T-helper 1 cell treated with Interleukin-12 subunit alpha and Interleukin-12 subunit beta and Interleukin-4 antibody, amounts not matched to agents 30 μg/mL and 1 μg/mL, for 36 hours (primary cell): Measurements from ENCODE around the gene RPS6KA5.
"Not testable (repeated sequence)": the region's sequence is repeated elsewhere in the genome, so short reads cannot be mapped to it uniquely, and the experiment has no call there.

Source experiments
- H3K27ac Mint-ChIP-seq: one replicate; pipeline ENCODE4 v1.8.0; 2021; ENCODE audit warnings: mild to moderate bottlenecking, mixed read lengths
- H3K27me3 Mint-ChIP-seq: one replicate; pipeline ENCODE4 v1.8.0; 2021; ENCODE audit warnings: low read depth, mixed read lengths
- H3K36me3 Mint-ChIP-seq: one replicate; pipeline ENCODE4 v1.8.0; 2021; ENCODE audit warnings: low read depth, mixed read lengths
- H3K4me1 Mint-ChIP-seq: one replicate; pipeline ENCODE4 v1.8.0; 2021; ENCODE audit warnings: low read depth, mixed read lengths
- H3K4me3 Mint-ChIP-seq: one replicate; pipeline ENCODE4 v1.8.0; 2021; ENCODE audit warnings: mild to moderate bottlenecking, moderate library complexity, mixed read lengths
- H3K9me3 Mint-ChIP-seq: one replicate; pipeline ENCODE4 v1.8.0; 2021; ENCODE audit warnings: mixed read lengths

RPS6KA5 gene

DNA sequence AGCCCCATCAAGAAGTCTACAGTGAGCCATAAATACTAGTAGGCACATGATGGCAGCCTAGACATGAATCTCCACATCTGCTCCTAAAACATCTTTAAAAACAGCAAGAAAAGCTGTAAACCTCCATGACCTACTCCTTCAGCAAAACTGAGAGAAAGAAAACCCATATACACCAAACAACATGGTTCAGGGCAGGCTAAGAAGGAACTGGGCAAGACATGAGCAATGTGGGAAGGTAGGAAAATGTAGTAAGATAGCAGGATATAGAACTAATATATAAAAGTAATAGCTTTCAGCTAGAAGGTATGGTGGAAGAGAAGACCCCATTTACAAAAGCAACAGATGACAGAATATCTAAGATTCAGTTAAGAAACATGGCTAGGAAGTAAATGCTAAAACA lies 88.8 kb downstream of the RPS6KA5 start:
- Mint-ChIP-seq H3K9me3 (peaks cover 5% of the 10 kb centered on the region), H3K27me3 (no peaks in the 10 kb centered on the region), H3K4me1 (peaks cover 34% of the 10 kb centered on the region), H3K36me3 (peaks cover 42% of the 10 kb centered on the region), H3K27ac (no peak overlapping the region), H3K4me3 (no peak overlapping the region)

DNA sequence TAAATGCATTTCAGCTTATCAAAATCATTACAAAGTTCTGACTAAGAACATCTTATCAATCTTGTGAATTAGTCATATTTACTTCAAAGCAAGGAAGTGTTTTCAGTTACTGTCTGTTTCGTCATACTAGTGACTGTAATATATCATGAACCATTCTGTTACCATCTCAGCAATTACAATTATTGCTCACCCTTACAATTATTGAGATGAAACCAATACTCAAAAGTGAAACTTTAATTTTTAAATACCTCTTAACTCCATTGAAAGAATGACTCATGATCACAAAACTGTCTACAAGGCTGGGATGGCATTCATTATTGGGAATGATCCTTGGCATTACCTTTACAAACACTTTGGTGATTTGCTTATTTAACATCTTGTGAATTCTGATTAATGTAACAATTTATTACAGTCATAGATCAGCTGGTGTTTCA lies 90.3 kb downstream of the RPS6KA5 start:
- Mint-ChIP-seq H3K27me3 (no peaks in the 10 kb centered on the region), H3K36me3 (peaks cover 46% of the 10 kb centered on the region), H3K4me3 (peak overlapping the region; percentile 71), H3K27ac (peak overlapping the region; percentile 82), H3K4me1 (peaks cover 44% of the 10 kb centered on the region), H3K9me3 (peaks cover 5% of the 10 kb centered on the region)

DNA sequence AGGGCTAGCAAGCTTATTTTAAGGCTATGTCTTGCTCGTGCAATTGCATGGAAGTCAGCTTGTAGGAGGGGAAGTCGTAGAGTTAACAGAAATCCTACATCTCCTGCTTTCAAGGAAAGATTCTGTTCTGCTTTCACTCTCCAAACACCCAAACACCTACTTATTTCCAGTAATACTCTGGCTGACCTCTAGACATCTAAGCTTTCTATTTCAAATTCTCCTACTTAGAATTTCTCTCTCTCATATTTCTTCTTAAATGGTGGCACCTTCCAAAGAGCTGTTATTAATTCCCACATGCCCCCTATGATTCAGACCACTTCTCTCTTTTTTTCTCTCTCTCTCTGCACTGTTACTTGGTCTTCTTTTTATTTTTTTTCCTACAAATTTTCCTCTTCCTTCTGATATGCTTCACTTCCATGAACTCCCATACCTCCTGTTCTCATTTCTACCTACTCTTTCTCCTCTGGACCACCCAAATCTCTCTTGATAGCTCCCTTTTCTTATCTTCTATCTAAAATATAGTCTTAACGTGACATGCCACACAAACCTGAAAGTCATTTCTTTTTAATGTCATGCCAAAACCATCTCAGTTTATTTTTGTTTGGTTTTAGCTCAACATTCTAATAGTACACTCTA lies 90.8 kb downstream of the RPS6KA5 start:
- H3K4me1 Mint-ChIP-seq: peaks cover 44% of the 10 kb centered on the region
- H3K27me3 Mint-ChIP-seq: no peaks in the 10 kb centered on the region
- H3K36me3 Mint-ChIP-seq: peaks cover 45% of the 10 kb centered on the region
- peak overlapping the region; percentile 82 for H3K27ac Mint-ChIP-seq
- H3K9me3 Mint-ChIP-seq: peaks cover 5% of the 10 kb centered on the region
- H3K4me3 Mint-ChIP-seq: peak overlapping the region; percentile 71

DNA sequence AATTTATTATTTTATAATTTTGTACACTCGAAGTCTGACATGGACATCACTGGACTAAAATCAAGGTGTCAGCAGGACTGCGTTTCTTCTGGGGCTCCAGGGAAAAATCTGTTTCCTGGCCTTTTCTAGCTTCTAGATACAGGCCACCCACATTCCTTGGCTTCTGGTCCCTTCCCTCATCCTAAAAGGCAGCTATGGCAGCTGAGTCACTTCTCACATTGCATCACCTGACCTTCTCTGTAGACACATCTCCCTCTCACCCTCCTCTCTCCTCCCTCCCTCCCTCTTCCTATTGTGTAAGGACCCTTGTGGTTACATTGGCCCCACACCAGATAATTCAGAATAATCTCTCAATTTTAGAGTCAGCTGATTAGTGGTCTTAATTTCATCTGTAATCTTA lies 92.4 kb downstream of the RPS6KA5 start:
- H3K27ac Mint-ChIP-seq: no peak overlapping the region
- H3K9me3 Mint-ChIP-seq: peaks cover 5% of the 10 kb centered on the region
- no peaks in the 10 kb centered on the region for H3K27me3 Mint-ChIP-seq
- H3K4me1 Mint-ChIP-seq: peaks cover 44% of the 10 kb centered on the region
- no peak overlapping the region for H3K4me3 Mint-ChIP-seq
- H3K36me3 Mint-ChIP-seq: peaks cover 48% of the 10 kb centered on the region

DNA sequence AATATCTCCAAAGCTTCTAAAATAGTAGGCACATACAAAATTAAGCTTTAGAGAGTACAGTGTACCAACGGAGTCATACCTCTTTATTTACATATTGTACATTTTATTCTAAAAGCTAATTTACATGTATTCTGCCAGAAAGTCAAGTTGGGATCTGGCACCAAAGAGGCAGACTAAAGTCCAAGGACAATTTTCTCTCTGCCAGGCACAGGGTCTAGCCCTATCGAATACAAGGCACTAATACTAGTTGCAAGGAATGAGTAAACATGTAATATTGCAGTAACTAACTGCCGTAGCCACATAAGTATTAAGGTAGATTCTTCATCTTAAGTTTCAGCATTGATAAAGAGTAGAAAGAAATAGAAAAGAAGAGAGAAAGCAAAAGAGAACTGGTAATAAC lies 93.9 kb downstream of the RPS6KA5 start:
- Mint-ChIP-seq H3K4me1 (peaks cover 42% of the 10 kb centered on the region), H3K4me3 (no peak overlapping the region), H3K9me3 (peaks cover 5% of the 10 kb centered on the region), H3K27me3 (no peaks in the 10 kb centered on the region), H3K36me3 (peaks cover 43% of the 10 kb centered on the region), H3K27ac (no peak overlapping the region)

DNA sequence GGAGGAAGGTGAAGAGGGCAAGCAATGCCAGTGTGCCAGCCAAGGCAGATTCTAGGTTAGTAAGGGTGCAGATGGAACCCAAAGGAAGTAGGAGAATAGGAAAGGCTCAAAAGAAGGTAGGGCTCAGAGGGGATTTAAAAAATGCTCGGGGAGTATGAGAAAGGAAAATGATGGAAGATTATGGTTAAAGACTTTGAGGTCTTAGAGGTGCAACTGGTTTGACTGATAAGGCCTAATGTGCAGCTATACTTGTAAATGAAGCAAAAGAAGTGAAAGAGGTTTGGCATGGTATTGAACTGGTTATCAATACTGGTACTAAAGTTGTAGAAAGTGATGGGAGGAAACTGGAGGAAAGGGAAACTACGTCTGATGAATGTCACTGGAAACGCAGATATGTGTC lies 94.7 kb downstream of the RPS6KA5 start:
- no peak overlapping the region for H3K4me3 Mint-ChIP-seq
- H3K4me1 Mint-ChIP-seq: peaks cover 39% of the 10 kb centered on the region
- H3K36me3 Mint-ChIP-seq: peaks cover 42% of the 10 kb centered on the region
- no peaks in the 10 kb centered on the region for H3K27me3 Mint-ChIP-seq
- H3K27ac Mint-ChIP-seq: no peak overlapping the region
- peaks cover 5% of the 10 kb centered on the region for H3K9me3 Mint-ChIP-seq

DNA sequence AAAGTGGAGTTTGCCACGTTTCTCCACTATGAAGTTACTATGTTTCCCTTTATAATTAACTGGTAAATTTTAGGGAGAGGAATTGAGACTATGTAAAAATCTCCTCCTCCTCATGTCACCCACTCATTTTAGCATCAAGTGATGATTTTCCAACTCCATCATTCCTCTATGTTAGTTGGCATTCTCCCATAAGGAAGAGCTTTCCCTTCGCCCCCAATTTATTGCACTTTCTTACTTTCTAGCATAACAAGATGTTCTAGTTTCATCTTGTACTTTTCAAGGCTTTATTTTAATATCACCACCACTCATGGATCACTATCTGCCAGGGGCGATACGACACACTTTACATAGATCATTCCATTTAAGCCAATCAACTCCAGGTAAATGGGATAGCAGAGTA lies 97.1 kb downstream of the RPS6KA5 start:
- H3K27me3 Mint-ChIP-seq: no peaks in the 10 kb centered on the region
- H3K9me3 Mint-ChIP-seq: peaks cover 13% of the 10 kb centered on the region
- peaks cover 56% of the 10 kb centered on the region for H3K36me3 Mint-ChIP-seq
- peaks cover 20% of the 10 kb centered on the region for H3K4me1 Mint-ChIP-seq
- no peak overlapping the region for H3K27ac Mint-ChIP-seq
- no peak overlapping the region for H3K4me3 Mint-ChIP-seq

DNA sequence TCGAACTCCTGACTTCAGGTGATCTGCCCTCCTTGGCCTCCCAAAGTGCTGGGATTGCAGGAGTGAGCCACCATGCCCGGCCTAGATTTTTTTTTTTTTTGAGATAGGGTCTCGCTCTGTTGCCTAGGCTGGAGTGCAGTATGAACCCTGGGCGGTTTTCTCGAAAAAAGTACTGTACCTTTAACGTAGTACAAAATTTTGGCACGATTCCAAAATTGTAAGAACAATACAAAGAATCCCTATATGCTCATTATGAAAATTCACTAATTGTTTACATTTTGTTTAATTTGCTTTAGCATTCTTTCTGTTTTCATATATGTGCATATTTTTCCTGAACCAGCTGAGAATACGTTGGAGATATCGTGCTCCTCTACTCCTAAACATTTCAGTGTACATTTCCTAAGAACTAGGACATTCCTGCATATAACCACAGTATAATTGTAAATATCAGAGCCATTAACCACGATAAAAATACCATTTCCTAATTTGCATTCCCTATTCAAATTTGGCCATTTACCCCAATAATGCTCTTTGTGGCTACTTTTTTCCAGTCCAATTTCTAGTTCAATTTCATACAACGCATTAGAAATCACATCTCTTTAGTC lies 97.8 kb downstream of the RPS6KA5 start:
- peaks cover 13% of the 10 kb centered on the region for H3K9me3 Mint-ChIP-seq
- no peaks in the 10 kb centered on the region for H3K27me3 Mint-ChIP-seq
- H3K36me3 Mint-ChIP-seq: peaks cover 55% of the 10 kb centered on the region
- peaks cover 17% of the 10 kb centered on the region for H3K4me1 Mint-ChIP-seq
- H3K4me3 Mint-ChIP-seq: no peak overlapping the region
- H3K27ac Mint-ChIP-seq: no peak overlapping the region

DNA sequence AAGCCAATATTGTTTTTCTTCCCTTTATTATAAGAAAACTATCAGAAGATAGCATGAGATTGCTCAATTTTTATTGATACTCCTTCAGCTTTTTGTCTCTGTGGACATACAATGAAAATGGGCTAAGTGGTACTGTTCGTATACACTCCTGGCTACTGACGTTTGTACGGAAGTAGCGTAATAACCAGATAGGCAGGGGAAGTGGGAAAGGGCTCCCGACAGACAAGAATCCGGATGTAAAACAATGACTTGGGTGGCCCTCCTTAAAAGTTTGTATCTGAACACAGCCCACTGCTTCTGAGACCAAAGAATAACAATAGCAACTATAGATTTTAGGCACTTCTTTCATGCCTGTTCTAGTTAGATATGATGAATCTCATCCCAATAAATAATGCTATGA lies 99.6 kb downstream of the RPS6KA5 start:
- peaks cover 60% of the 10 kb centered on the region for H3K36me3 Mint-ChIP-seq
- H3K27ac Mint-ChIP-seq: no peak overlapping the region
- no peak overlapping the region for H3K4me3 Mint-ChIP-seq
- H3K9me3 Mint-ChIP-seq: peaks cover 27% of the 10 kb centered on the region
- no peaks in the 10 kb centered on the region for H3K27me3 Mint-ChIP-seq
- peaks cover 10% of the 10 kb centered on the region for H3K4me1 Mint-ChIP-seq

DNA sequence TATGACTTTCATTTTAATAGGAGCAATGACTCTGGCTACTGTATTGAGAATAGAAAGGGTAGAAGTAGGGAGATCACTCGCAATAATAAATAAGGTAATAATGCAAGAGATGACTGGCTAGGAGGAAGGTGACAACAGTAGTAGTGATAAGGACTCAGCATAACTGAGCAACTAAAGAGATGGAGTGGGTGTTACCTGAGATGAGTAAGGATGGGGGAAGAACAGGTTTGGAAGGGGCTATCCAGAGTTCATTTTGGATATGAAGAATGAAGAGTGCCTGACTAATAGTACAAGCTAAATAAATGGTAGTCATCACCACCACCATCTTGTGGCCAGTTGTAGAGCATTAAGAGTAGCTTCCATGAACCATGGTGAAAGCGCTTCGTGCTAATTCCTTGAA lies 101.1 kb downstream of the RPS6KA5 start:
- H3K27me3 Mint-ChIP-seq: no peaks in the 10 kb centered on the region
- peaks cover 63% of the 10 kb centered on the region for H3K36me3 Mint-ChIP-seq
- H3K9me3 Mint-ChIP-seq: peaks cover 37% of the 10 kb centered on the region
- H3K4me3 Mint-ChIP-seq: no peak overlapping the region
- H3K4me1 Mint-ChIP-seq: peaks cover 6% of the 10 kb centered on the region
- H3K27ac Mint-ChIP-seq: no peak overlapping the region

DNA sequence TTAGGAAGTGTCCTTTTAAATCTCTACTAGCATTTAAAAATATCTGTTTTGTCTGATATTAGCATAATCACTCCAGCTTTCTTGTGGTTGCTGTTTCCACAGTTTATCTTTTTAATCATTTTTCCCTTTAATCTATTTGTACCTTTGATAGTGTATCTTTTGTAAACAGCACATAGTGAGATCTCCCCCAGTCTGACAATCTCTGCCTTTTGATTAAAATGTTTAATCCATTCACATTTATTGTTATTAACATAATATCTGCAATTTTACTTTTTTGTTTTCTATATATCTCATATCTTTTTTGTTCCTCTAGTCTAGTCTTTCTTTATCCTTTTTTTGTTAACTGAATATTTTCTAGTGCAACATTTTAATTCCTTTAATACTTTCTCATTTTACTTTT lies 104.2 kb downstream of the RPS6KA5 start:
- H3K27me3 Mint-ChIP-seq: no peaks in the 10 kb centered on the region
- H3K36me3 Mint-ChIP-seq: peaks cover 64% of the 10 kb centered on the region
- peaks cover 11% of the 10 kb centered on the region for H3K4me1 Mint-ChIP-seq
- peaks cover 58% of the 10 kb centered on the region for H3K9me3 Mint-ChIP-seq
- no peak overlapping the region for H3K27ac Mint-ChIP-seq
- no peak overlapping the region for H3K4me3 Mint-ChIP-seq

DNA sequence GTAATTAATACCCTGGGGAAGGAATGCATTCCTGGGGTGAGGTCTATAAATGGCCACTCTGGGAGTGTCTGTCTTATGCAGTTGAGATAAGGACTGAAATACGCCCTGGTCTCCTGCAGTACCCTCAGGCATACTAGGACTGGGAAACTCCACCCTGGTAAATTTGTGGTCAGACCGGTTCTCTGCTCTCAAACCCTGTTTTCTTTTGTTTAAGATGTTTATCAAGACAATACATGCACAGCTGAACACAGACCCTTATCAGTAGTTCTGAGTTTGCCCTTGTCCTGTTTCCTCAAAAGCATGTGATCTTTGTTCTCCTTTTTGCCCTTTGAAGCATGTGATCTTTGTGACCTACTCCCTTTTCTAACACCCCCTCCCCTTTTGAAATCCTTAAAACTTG lies 106.8 kb downstream of the RPS6KA5 start:
- H3K9me3 Mint-ChIP-seq: peaks cover 49% of the 10 kb centered on the region
- H3K27ac Mint-ChIP-seq, H3K4me1 Mint-ChIP-seq, H3K27me3 Mint-ChIP-seq, H3K4me3 Mint-ChIP-seq: not testable (repeated sequence)
- peaks cover 49% of the 10 kb centered on the region for H3K36me3 Mint-ChIP-seq

DNA sequence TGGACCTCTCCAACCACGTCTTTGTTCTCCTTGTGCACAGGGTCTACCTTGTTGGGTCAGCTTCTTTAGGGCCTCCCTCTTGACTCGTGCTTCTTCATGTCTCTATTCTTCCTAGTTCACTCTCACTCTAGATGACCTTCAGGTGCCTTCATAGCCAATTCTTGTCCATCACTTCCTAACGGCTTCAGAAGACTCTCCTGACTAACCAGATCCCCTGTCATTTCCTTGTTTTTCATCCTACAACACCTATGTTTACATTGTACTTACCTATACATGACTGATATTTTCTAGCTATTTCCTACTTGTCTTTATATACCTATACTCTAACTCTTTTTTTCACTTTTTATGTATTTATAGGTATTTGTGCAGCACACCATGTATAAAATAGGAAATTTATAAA lies 117.1 kb downstream of the RPS6KA5 start:
- peaks cover 27% of the 10 kb centered on the region for H3K9me3 Mint-ChIP-seq
- no peak overlapping the region for H3K27ac Mint-ChIP-seq
- H3K4me3 Mint-ChIP-seq: no peak overlapping the region
- H3K4me1 Mint-ChIP-seq: peaks cover 11% of the 10 kb centered on the region
- H3K36me3 Mint-ChIP-seq: peaks cover 54% of the 10 kb centered on the region
- no peaks in the 10 kb centered on the region for H3K27me3 Mint-ChIP-seq

DNA sequence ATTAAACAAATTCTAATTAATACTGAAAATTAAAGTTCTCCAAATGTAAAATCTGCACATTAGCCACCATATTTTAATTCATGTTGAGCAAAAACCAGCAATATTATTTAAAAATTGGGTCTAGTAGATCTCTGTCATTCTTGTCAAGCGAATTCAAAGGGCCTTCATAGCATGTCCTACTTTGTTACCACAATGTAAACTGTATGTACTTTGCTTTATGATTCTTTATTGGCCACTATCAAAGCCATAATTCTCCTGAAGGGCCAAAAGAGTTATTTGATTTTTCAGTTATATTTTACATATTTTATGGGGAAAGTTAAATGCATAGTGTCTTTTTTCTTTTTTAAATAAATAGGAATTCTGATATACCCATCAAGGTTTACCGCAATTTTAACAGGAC lies 117.9 kb downstream of the RPS6KA5 start:
- Mint-ChIP-seq H3K4me1 (peaks cover 11% of the 10 kb centered on the region), H3K9me3 (peaks cover 31% of the 10 kb centered on the region), H3K4me3 (no peak overlapping the region), H3K27me3 (no peaks in the 10 kb centered on the region), H3K36me3 (peaks cover 62% of the 10 kb centered on the region), H3K27ac (no peak overlapping the region)

DNA sequence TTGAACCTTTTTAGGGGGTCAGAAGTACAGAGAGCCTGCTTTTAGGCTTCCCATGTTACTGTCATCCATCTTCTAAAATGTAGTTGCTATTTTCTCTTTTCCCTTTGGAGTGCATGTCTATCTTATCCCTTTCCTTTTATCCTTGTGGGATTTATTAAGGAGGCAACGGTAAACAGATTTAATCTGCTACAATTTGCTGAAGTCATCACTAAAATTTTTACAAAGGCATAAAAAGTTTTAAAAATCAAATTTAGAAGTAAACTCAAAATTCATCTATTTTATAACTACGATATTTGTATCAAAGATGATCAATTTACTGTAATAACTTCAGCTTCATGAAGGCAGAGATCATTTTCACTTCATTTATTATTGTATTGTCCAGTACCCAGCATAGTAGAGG lies 118.7 kb downstream of the RPS6KA5 start:
- peaks cover 69% of the 10 kb centered on the region for H3K36me3 Mint-ChIP-seq
- no peak overlapping the region for H3K27ac Mint-ChIP-seq
- H3K4me1 Mint-ChIP-seq: peaks cover 18% of the 10 kb centered on the region
- no peaks in the 10 kb centered on the region for H3K27me3 Mint-ChIP-seq
- H3K4me3 Mint-ChIP-seq: no peak overlapping the region
- peaks cover 39% of the 10 kb centered on the region for H3K9me3 Mint-ChIP-seq
